ENCODE data around the gene TMEM185B. TPM values are rescaled to one million over a fixed set of nuclear protein-coding genes. Genes with fewer than 3 reads are reported as not detected.

The TMEM185B gene
- total RNA-seq, 2 experiments from 2014 or later, result 17.7 to 19.0 TPM

- CTCF ChIA-PET, result no interaction called here
- DNase-seq (peak in 1 of 14 experiments; percentile 4), ATAC-seq (ENCODE audit: poor library complexity) (no peak)
- Histone ChIP-seq H3K27ac (ENCODE audit: low read depth in 1 of 2, low read length in 2 of 2) (no peak overlapping the region), H3K4me1 (ENCODE audit: insufficient read depth, low read length) (peaks cover 51% of the 10 kb centered on the region), H3K4me3 (ENCODE audit: low read length) (no peak overlapping the region), H3K27me3 (ENCODE audit: control insufficient read depth in 1 of 2, insufficient read depth in 2 of 2, low read length in 2 of 2) (no peaks in the 10 kb centered on the region), H3K36me3 (ENCODE audit: insufficient read depth, low read length) (no peaks in the 10 kb centered on the region), H3K9me3 (ENCODE audit: control insufficient read depth in 1 of 2, insufficient read depth in 1 of 2, low read length in 2 of 2) (no peaks in the 10 kb centered on the region)
- intact Hi-C loops (cut with DNase I, micrococcal nuclease), result loop anchor here (2.0 to 5.0 kb wide), 2 partner anchors 83 kb away; no protein-coding TSS in a partner anchor
- Mint-ChIP-seq H3K27me3 (no peaks in the 10 kb centered on the region), H3K36me3 (ENCODE audit: low read depth) (peaks cover 9% of the 10 kb centered on the region), H3K4me3 (peak overlapping the region; percentile 6), H3K9me3 (no peaks in the 10 kb centered on the region), H3K27ac (peak overlapping the region; percentile 77), H3K4me1 (ENCODE audit: low read depth) (peaks cover 73% of the 10 kb centered on the region)
- POLR2A ChIA-PET, result interaction anchor here (0.8 to 1.6 kb wide), 2 partner anchors 23 to 52 kb away, joined by 4 to 5 read pairs; partner anchors contain the start of gene RALB
- TF ChIP-seq CTCF (IDR thresholded peaks at IDR 0.05), result no peak
These were observed 6.1 kb upstream of the TMEM185B start for GRCh38 chr2:120229341-120229740.

- Mint-ChIP-seq H3K4me1 (ENCODE audit: low read depth) (peaks cover 80% of the 10 kb centered on the region), H3K4me3 (peak overlapping the region; percentile 16), H3K27me3 (no peaks in the 10 kb centered on the region), H3K36me3 (ENCODE audit: low read depth) (peaks cover 9% of the 10 kb centered on the region), H3K27ac (peak overlapping the region; percentile 77), H3K9me3 (no peaks in the 10 kb centered on the region)
- H3K4me1 ChIP-seq (ENCODE audit: insufficient read depth, low read length), result peaks cover 57% of the 10 kb centered on the region
- no peaks in the 10 kb centered on the region for H3K9me3 ChIP-seq (ENCODE audit: control insufficient read depth in 1 of 2, insufficient read depth in 1 of 2, low read length in 2 of 2)
- ChIA-PET CTCF (no interaction called here), POLR2A (interaction anchor here (1.4 to 1.5 kb wide), 2 partner anchors 24 to 52 kb away, joined by 5 to 6 read pairs; partner anchors contain the start of gene RALB)
- ATAC-seq (ENCODE audit: poor library complexity) (no peak), DNase-seq (peak in 2 of 14 experiments; percentile 22 to 32)
- no peaks in the 10 kb centered on the region for H3K27me3 ChIP-seq (ENCODE audit: control insufficient read depth in 1 of 2, insufficient read depth in 2 of 2, low read length in 2 of 2)
- intact Hi-C loops (cut with DNase I, micrococcal nuclease), result loop anchor here (2.0 to 5.0 kb wide), 2 partner anchors 84 kb away; no protein-coding TSS in a partner anchor
- H3K36me3 ChIP-seq (ENCODE audit: insufficient read depth, low read length), result no peaks in the 10 kb centered on the region
- no peak for TF ChIP-seq CTCF (IDR thresholded peaks at IDR 0.05)
- no peak overlapping the region for H3K4me3 ChIP-seq (ENCODE audit: low read length)
- no peak overlapping the region for H3K27ac ChIP-seq (ENCODE audit: low read depth in 1 of 2, low read length in 2 of 2)
These were observed 5.3 kb upstream of the TMEM185B start for GRCh38 chr2:120228503-120228902.

- H3K27ac Mint-ChIP-seq, result peak overlapping the region; percentile 75
- peak overlapping the region in 1 of 2 donors; percentile 11 for H3K27ac ChIP-seq (ENCODE audit: low read depth in 1 of 2, low read length in 2 of 2)
- H3K27me3 ChIP-seq (ENCODE audit: control insufficient read depth in 1 of 2, insufficient read depth in 2 of 2, low read length in 2 of 2), result no peaks in the 10 kb centered on the region
- H3K36me3 ChIP-seq (ENCODE audit: insufficient read depth, low read length), result no peaks in the 10 kb centered on the region
- ATAC-seq (ENCODE audit: poor library complexity) (no peak), DNase-seq (peak in 1 of 14 experiments; percentile 32)
- peaks cover 7% of the 10 kb centered on the region for H3K36me3 Mint-ChIP-seq (ENCODE audit: low read depth)
- peaks cover 70% of the 10 kb centered on the region for H3K4me1 Mint-ChIP-seq (ENCODE audit: low read depth)
- intact Hi-C loops (cut with DNase I, micrococcal nuclease), result loop anchor here in 1 of 2 experiments (5.0 kb wide), 1 partner anchor 85 kb away; no protein-coding TSS in a partner anchor
- H3K4me3 Mint-ChIP-seq, result peak overlapping the region; percentile 51
- H3K9me3 Mint-ChIP-seq, result no peaks in the 10 kb centered on the region
- no peak overlapping the region for H3K4me3 ChIP-seq (ENCODE audit: low read length)
- POLR2A ChIA-PET, result interaction anchor here (1.4 to 1.5 kb wide), 2 partner anchors 25 to 51 kb away, joined by 5 to 6 read pairs; partner anchors contain the start of gene RALB
- peaks cover 53% of the 10 kb centered on the region for H3K4me1 ChIP-seq (ENCODE audit: insufficient read depth, low read length)
- peaks cover 0 to 5% of the 10 kb centered on the region in 2 experiments for H3K9me3 ChIP-seq (ENCODE audit: control insufficient read depth in 1 of 2, insufficient read depth in 1 of 2, low read length in 2 of 2)
- no peaks in the 10 kb centered on the region for H3K27me3 Mint-ChIP-seq
- no peak for TF ChIP-seq CTCF (IDR thresholded peaks at IDR 0.05)
- CTCF ChIA-PET, result interaction anchor here (0.6 to 1.0 kb wide), 2 partner anchors 12 to 86 kb away, joined by 3 to 4 read pairs; no protein-coding TSS in a partner anchor
These were observed 4.2 kb upstream of the TMEM185B start for GRCh38 chr2:120227111-120227991.
